ENCODE data around the gene SCGB3A2.

SCGB3A2 gene

GRCh38 chr5:147878066-147878759, at the start of gene SCGB3A2:
SCGB3A2 (plus strand) TSS chr5:147878711; CDS start chr5:147878804, 93 bp downstream.
- DNase-seq (ENCODE audit: low spot score) = no peak

GRCh38 chr5:147830035-147830434, 48.5 kb upstream of the SCGB3A2 start:
- no peak for DNase-seq (ENCODE audit: low spot score)

GRCh38 chr5:147831465-147831864, 47.0 kb upstream of the SCGB3A2 start, which contains the start of gene SPINK1:
SPINK1 (minus strand) TSS chr5:147831671; CDS start chr5:147831577, 94 bp downstream.
- no peak for DNase-seq (ENCODE audit: low spot score)

DNA sequence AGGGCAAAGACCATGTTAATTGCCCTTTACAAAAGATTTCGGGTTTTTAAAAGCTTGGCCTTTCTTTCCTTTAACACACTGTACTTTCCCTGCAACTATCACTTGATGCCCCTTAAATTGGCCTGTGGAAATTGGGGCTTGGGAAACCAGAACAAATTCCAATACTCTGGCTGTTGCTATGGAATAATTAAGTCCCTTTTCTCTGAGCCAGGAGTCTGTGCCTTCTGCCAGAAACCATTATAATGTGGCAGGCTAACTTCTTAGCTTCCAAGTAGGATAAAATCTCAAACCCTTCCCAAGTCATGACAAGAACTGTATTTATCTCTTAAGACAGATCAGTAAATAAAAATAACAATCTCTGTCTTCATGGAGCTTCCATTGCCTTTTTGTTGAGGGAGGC, 46.0 kb upstream of the SCGB3A2 start:
- DNase-seq (ENCODE audit: low spot score) = no peak

- DNase-seq (ENCODE audit: low spot score) = no peak
Observed at GRCh38 chr5:147835386-147835798, 43.1 kb upstream of the SCGB3A2 start.

DNA sequence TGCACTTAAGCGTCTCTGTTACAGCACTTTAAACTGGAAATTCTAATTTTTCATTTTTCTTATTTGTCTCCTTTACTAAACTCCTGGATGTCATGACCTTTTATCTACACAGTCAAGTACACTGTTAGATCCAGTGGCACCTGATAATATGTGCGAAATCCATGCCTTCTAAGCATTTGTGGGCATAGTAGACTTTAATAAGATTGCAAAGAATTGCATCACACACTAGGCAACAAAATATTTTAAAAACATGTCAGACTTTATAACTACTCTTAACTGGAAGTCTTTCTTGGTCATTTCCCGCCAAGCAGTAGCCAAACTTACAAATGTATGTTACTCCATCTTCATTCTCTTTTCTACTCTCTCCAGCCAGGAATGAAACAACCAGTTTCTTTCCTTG, 42.1 kb upstream of the SCGB3A2 start:
- DNase-seq (ENCODE audit: low spot score) = no peak

GRCh38 chr5:147842869-147843268, 35.6 kb upstream of the SCGB3A2 start:
- DNase-seq (ENCODE audit: low spot score) = no peak

DNA sequence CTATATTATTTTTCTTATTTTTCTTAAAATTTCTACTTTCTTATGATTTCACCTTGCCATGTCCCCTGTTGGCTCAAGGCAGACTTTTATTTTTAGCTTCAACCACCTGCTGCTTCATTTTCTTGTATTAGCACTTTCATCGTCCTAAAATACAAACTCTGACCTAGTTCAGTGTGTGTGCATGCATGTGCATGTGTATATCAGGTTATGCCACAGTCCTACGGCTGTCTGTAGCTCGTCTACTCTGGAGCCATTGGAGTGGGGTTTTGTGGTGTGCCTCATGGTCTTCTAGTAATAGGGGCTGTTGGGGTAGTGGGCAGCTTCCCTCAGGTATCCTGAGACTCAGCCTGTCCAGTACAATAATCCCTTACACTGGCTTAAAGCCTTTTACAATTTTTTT, 33.7 kb upstream of the SCGB3A2 start:
- no peak for DNase-seq (ENCODE audit: low spot score)

GRCh38 chr5:147845618-147846017, 32.9 kb upstream of the SCGB3A2 start:
- no peak for DNase-seq (ENCODE audit: low spot score)

DNA sequence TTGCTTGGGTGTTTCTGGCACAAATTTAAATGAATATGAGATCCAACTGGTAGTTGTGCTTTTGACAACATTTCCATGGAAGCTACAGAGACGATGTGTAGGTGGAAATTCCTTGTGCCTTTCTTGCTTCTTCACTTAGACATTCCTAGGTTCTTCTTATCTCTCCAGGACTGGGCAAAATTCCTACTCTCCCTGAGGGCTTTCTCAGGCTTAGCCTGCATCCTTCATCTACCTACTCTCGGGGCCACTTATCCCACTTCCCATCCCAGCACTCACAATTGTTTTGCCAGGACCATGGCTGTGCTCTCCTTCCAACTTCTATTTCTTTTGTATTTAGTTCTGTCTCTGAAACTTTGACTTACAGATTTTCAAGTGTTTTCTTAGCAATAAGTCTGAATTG, 29.3 kb upstream of the SCGB3A2 start:
- no peak for DNase-seq (ENCODE audit: low spot score)

DNA sequence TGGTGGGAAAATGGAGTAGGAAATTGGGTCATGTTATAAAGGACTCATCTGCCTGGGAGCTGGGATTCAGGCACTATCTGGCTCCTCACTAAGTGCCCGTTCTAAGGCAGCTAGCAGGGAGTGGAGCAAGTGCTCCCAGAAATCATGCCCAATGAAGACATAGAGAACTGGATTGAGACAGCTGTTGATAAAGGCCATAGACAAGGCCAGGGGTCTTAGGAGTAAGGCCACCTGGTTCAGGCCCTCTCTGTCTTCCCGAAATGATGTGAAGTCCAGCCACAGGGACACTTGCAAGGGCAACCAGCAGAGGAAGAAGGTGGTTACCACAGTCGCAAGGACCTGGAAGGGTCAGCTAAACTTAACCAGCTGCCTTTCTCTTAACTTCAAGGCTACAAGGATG, 26.9 kb upstream of the SCGB3A2 start:
- no peak for DNase-seq (ENCODE audit: low spot score)

GRCh38 chr5:147852365-147852764, 26.1 kb upstream of the SCGB3A2 start:
- no peak for DNase-seq (ENCODE audit: low spot score)

DNA sequence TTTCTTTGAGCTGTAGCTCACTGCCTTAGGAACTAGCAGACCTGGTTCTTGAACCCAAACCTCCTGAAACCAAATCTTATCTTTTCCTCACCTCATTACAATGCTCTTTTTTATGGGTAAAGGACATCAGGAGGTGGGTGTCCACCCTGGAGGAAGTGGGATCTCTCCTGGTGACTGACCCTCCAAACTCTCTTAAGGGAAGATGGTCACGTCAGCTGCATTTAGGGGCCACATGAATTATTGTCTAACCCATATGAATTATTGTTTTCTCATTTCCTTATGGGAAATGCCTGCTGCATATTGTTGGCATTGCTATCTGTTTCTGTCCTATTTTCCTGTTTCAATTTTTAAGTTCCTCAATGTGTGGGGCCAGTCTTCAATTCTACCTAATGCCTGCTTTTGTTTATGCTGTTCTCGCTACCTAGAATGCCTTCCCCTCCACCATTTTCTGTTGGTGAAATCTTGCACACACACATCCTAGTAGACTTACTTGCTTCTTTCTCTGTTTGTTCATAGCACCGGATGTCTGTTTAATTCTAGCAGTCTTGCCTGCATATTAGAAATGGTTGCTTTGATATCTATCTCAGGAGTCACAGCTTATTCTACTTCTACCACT, 25.0 kb upstream of the SCGB3A2 start:
- DNase-seq (ENCODE audit: low spot score) = no peak

GRCh38 chr5:147854331-147854730, 24.2 kb upstream of the SCGB3A2 start:
- no peak for DNase-seq (ENCODE audit: low spot score)

DNA sequence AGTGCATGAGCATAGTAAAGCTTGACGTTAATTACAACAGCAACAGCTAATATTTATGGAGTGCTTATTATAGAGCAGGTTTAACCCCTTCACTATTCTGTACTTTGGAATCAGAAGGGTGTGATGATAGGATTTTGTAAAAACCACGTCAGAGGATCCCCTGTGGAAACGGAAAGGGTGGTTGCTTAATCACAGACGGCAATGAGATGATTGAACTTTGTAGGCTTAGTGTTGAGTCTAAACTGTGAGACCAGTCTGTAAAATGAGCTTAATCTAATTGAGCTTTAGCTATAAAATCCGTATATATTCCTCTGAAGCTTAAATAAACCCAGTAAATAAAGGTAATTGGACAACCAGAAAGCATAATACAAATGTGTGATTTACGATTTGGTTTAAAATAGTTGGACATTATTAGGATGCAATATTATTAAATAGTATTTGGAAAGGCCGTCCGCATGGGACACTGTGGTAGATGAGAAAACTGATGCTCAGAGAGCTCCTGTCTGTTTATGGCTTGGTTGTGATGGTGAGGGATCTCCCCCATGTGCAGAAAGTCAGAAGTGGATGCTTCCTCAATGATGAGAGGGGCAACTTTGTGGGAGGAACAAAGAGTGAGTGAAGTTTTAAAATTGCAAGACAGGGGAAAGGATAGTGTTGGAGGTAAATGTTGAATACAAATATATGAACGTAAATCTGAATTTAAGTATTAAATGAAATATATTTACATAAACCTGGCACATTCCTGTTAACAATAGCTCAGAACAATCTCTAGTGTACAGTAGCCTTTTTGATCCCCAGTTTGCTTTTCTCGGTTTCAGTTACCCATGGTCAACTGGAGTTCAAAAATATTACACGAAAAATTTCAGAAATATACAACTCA, 23.4 kb upstream of the SCGB3A2 start:
- DNase-seq (ENCODE audit: low spot score) = no peak

DNA sequence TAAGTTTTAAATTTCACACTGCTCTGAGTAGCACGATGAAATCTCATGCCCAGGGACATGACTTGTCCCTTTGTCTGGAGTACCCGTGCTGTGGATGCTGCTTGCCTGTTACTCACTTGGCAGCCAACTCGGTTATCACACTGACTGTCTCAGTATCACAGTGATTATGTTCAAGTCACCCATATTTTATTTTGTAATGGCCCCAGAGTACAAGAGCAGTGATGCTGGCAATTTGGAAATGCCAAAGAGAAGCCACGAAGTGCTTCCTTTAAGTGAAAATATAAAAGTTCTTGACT, 22.8 kb upstream of the SCGB3A2 start:
- DNase-seq (ENCODE audit: low spot score) = no peak

DNA sequence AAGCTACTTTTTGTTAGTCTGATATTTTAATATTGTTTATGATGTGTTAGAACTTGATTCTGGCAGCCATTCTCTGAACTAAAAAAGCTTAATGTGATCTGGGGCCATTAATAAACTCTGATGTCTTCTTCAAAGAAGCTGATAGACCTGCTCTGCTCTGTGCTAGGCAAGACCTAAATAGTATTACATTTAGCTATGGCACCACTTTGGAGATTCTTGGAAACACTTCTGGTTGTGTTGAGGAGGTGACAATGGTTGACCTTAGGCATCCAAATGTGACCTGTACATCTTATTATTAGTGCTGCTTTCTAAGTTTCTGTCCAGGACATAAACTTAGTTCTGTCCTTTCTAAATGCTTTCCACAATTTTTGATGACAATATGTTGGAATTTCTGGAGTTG, 21.7 kb upstream of the SCGB3A2 start:
- DNase-seq (ENCODE audit: low spot score) = no peak

DNA sequence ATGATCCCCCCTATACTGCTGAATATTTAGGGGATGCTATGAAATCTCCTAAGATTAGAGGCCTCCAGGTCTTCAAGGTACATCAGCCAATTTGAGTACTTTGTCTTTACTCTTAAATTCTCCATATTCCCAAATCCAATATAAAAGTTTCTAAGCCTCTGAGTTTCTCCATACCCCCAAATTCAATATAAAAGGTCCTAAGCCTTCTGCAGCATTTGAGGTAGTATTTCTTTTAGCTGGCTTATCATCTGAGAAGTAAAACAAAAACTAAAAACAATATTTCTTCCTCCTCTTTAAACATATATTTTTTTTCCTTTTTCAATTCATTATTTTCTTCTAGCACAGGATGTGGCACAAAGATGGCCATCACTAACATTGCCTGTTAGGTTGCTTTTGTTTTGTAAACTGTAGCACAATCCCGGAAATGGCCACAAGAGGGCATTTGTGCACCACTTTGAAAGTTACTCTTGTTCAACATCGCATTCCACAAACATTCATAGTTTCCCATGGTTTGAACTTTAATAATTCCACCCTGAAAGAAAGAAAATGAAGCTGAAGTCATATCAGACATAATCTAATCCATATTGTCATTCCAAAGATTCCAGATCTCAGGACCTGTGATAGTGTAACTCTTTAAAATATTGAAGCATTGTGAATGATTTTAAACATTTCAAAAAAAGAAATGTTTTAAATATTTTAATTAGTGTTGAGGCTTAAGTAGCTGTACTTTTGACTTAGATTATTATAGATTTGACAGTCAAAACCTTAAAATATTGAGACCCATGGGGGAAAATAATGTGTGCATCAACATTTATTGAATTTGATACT, 21.0 kb upstream of the SCGB3A2 start:
- peak; percentile 52 for DNase-seq (ENCODE audit: low spot score)

DNA sequence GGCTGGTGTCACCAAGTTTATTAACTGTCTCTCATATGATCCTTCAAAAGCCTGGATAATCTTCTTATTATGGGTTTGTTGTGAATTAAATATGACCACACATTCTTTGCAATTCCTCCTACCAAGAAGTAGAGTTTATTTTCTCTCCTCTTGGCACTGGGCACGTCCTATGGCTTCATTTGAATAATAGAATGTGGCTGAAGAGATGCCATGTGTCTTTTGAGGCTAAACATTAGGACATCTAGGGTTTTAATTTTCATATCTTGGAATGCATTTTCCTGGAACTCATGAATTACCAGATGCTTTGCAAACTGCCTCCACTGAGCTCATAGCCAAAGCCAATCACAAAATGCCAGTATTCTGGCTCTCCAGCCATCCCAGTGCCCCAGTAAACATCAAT, 19.9 kb upstream of the SCGB3A2 start:
- DNase-seq (ENCODE audit: low spot score) = no peak

DNA sequence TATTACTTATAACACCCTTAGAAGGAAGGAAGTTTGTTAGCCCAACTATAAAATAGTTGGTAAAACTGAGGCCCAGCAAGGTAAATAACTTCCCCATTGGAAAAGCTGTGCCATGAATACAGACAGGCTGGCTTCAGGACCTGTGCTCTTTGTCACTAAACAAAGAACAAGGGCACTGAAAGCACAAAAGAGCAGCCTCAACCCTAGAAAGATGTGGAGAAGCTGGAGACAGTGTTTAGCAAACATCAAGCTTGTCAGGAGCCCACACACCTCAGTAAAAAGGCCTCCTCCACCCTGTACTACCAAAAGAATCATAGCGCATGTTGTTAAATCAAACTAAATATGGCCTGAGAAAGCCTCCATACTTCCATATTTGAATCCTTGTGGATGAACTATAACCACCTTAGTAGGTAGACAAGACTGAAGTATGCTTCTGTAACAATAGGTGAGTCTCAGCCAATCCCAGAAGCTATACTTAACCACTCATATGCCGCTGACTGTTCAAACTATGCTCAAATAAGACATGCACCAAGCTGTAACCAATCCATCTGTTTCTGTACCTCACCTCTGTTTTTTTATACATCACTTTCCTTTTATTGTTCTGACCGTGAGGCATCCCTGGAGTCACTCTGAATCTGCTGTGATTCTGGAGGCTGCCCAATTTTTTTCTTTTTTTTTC, 18.4 kb upstream of the SCGB3A2 start:
- no peak for DNase-seq (ENCODE audit: low spot score)

GRCh38 chr5:147860641-147861025, 17.9 kb upstream of the SCGB3A2 start:
- DNase-seq (ENCODE audit: low spot score) = no peak

Measured in globus pallidus (tissue), 1 donor.